ENCODE data around the gene FPR3. TPM values are rescaled to one million over a fixed set of nuclear protein-coding genes. Genes with fewer than 3 reads are reported as not detected.

FPR3 gene
- total and polyA plus RNA-seq, 9 of the 15 experiments (the other 6 are each of a cell fraction or from before 2014, with no cell fraction given): 0.08 to 0.51 (median 0.22) TPM; not detected in 1

DNA sequence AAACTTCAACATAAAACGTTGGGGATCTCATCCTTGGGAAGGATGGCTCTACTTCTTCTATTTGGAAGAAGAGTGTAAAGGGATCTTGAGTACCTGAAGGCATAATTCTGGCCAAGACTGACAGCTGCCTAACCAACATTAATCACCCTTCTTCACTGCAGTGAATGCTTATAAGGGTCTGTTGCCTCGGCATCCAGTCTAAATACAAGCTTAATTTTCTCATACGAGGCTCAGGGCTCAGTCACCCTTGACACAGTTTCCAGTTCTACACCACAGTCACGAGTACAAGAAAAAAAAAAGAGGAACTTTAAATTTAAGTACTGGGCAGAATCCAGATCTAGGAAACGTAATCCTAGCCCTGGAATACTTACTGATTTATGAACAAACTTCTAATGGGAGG, 9.0 kb downstream of the FPR3 start:
- WGBS (ENCODE audit: insufficient coverage, low coverage, missing lambda C conversion rate): 5% methylated on average over 5 of the region's 5 CpGs
- Histone ChIP-seq H3K27me3 (ENCODE audit: control insufficient read depth in 2 of 2, insufficient read depth in 2 of 2, low read length in 2 of 2) (no peaks in the 10 kb centered on the region), H3K36me3 (ENCODE audit: control insufficient read depth, insufficient read depth, low read length) (0 out of 3 replicates have a peak, but pooled peaks cover 2% of the 10 kb centered on the region), H3K9me1 (ENCODE audit: control insufficient read depth, insufficient read depth, low read length) (no peaks in the 10 kb centered on the region), H3K4me1 (replicated peaks in 1 of 2; ENCODE audit: control insufficient read depth in 2 of 2, insufficient read depth in 2 of 2, low read length in 2 of 2) (peaks cover 23 to 83% of the 10 kb centered on the region in 2 experiments), H4K20me1 (replicated peaks; ENCODE audit: control insufficient read depth, insufficient read depth, low read length) (no peaks in the 10 kb centered on the region), H3K4me3 (no peak overlapping the region), H3K79me2 (ENCODE audit: control insufficient read depth, insufficient read depth, low read length) (peaks cover 7% of the 10 kb centered on the region; the same call in 2 of the 3 replicates), H2AFZ (ENCODE audit: low read depth, low read length) (peak overlapping the region; percentile 69), H3K27ac (ENCODE audit: extremely low read depth, low read depth, low read length) (peak overlapping the region; percentile 59), H3K4me2 (ENCODE audit: insufficient read depth, low read length) (peak overlapping the region; percentile 1; the same call in 1 of the 2 replicates), H3K9me3 (replicated peaks; ENCODE audit: control insufficient read depth, insufficient read depth, low read depth, low read length) (peaks cover 9% of the 10 kb centered on the region), H3K9ac (ENCODE audit: insufficient read depth in 1 of 2, low read depth in 2 of 2, low read length in 2 of 2) (no peak overlapping the region)
- CTCF ChIA-PET (ENCODE audit: low intra/inter-chr PET ratio): no interaction called here
- ATAC-seq: no peak
- POLR2A ChIA-PET: interaction anchor here (0.5 kb wide), 1 partner anchor 1956 kb away, joined by 4 read pairs; no protein-coding TSS in a partner anchor
- intact Hi-C loops (cut with micrococcal nuclease) (no loop called here), in situ Hi-C loops (cut with MboI) (no loop called here)
- no peak for DNase-seq (ENCODE audit: extremely low read depth in 1 of 4, low spot score in 3 of 4)
- no TSS peak for BruUV-seq (replicated peaks)
- FAIRE-seq: no peak
- TF ChIP-seq ZNF707 (CRISPR knock-in tag; conservative IDR thresholded peaks at IDR 0.05): no peak
- no peak for TF ChIP-seq FOXA1 (IDR thresholded peaks at IDR 0.05; ENCODE audit: borderline replicate concordance)
- no peak for TF ChIP-seq LEF1 (IDR thresholded peaks at IDR 0.05)
- TF ChIP-seq ZNF197 (CRISPR knock-in tag; IDR thresholded peaks at IDR 0.05; ENCODE audit: low read depth): peak; percentile 40; the same call in 1 of the 2 replicates
- TF ChIP-seq, protein P1, sequence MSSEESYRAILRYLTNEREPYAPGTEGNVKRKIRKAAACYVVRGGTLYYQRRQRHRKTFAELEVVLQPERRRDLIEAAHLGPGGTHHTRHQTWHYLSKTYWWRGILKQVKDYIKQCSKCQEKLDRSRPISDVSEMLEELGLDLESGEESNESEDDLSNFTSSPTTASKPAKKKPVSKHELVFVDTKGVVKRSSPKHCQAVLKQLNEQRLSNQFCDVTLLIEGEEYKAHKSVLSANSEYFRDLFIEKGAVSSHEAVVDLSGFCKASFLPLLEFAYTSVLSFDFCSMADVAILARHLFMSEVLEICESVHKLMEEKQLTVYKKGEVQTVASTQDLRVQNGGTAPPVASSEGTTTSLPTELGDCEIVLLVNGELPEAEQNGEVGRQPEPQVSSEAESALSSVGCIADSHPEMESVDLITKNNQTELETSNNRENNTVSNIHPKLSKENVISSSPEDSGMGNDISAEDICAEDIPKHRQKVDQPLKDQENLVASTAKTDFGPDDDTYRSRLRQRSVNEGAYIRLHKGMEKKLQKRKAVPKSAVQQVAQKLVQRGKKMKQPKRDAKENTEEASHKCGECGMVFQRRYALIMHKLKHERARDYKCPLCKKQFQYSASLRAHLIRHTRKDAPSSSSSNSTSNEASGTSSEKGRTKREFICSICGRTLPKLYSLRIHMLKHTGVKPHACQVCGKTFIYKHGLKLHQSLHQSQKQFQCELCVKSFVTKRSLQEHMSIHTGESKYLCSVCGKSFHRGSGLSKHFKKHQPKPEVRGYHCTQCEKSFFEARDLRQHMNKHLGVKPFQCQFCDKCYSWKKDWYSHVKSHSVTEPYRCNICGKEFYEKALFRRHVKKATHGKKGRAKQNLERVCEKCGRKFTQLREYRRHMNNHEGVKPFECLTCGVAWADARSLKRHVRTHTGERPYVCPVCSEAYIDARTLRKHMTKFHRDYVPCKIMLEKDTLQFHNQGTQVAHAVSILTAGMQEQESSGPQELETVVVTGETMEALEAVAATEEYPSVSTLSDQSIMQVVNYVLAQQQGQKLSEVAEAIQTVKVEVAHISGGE (CRISPR knock-in tag; IDR thresholded peaks at IDR 0.05): 0 out of 6 replicates have a peak, but pooled peaks of 1 of the 3 experiments have one; percentile 18
- TF ChIP-seq, protein P2, sequence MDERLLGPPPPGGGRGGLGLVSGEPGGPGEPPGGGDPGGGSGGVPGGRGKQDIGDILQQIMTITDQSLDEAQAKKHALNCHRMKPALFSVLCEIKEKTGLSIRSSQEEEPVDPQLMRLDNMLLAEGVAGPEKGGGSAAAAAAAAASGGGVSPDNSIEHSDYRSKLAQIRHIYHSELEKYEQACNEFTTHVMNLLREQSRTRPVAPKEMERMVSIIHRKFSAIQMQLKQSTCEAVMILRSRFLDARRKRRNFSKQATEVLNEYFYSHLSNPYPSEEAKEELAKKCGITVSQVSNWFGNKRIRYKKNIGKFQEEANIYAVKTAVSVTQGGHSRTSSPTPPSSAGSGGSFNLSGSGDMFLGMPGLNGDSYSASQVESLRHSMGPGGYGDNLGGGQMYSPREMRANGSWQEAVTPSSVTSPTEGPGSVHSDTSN (CRISPR knock-in tag; IDR thresholded peaks at IDR 0.05; ENCODE audit: low read depth): no peak
- TF ChIP-seq, protein P2 (tag; conservative IDR thresholded peaks at IDR 0.05; ENCODE audit: low read depth): peak; percentile 69
- no peak for TF ChIP-seq NCOA4 (IDR thresholded peaks at IDR 0.05; ENCODE audit: partially characterized antibody)
- TF ChIP-seq NR4A1 (CRISPR knock-in tag; IDR thresholded peaks at IDR 0.05): no peak
- TF ChIP-seq NR4A1 (tag; IDR thresholded peaks at IDR 0.05): 0 out of 2 replicates have a peak, but pooled peaks have one; percentile 48
- no peak for TF ChIP-seq PRMT5 (CRISPR knock-in tag; IDR thresholded peaks at IDR 0.05)
- TF ChIP-seq SMAD4 (CRISPR knock-in tag; conservative IDR thresholded peaks at IDR 0.05): 0 out of 2 replicates have a peak, but pooled peaks have one; percentile 22
- TF ChIP-seq NBN (IDR thresholded peaks at IDR 0.05; ENCODE audit: low read depth): no peak
- no peak for TF ChIP-seq MAFK (IDR thresholded peaks at IDR 0.05; ENCODE audit: low read length)
- TF ChIP-seq ATF7 (IDR thresholded peaks at IDR 0.05): no peak
- TF ChIP-seq, protein P3, sequence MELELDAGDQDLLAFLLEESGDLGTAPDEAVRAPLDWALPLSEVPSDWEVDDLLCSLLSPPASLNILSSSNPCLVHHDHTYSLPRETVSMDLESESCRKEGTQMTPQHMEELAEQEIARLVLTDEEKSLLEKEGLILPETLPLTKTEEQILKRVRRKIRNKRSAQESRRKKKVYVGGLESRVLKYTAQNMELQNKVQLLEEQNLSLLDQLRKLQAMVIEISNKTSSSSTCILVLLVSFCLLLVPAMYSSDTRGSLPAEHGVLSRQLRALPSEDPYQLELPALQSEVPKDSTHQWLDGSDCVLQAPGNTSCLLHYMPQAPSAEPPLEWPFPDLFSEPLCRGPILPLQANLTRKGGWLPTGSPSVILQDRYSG (tag; conservative IDR thresholded peaks at IDR 0.05; ENCODE audit: low read depth): no peak
